Activated T-cell treated with anti-CD3 and anti-CD28 coated beads, Interleukin-2, amount 50 U/mL, for 24 hours (primary cell): ENCODE data around the gene CMTM7.
"Not testable (repeated sequence)": the region's sequence is repeated elsewhere in the genome, so short reads cannot be mapped to it uniquely, and the experiment has no call there.

Source experiments
- DNase-seq: peaks from one replicate; pipeline ENCODE4 v3.0.0-alpha.2; 2020
- H3K27ac Mint-ChIP-seq: 2 replicates; pipeline ENCODE4 v1.8.0; 2020; ENCODE audit warnings: mild to moderate bottlenecking, mixed read lengths
- H3K27me3 Mint-ChIP-seq: 2 replicates; pipeline ENCODE4 v1.8.0; 2020; ENCODE audit warnings: mixed read lengths
- H3K36me3 Mint-ChIP-seq: 2 replicates; pipeline ENCODE4 v1.8.0; 2020; ENCODE audit warnings: low read depth, mixed read lengths
- H3K4me1 Mint-ChIP-seq: 2 replicates; pipeline ENCODE4 v1.8.0; 2020; ENCODE audit warnings: low read depth, mixed read lengths
- H3K4me3 Mint-ChIP-seq: 2 replicates; pipeline ENCODE4 v1.8.0; 2020; ENCODE audit warnings: mild to moderate bottlenecking, moderate library complexity, mixed read lengths
- H3K9me3 Mint-ChIP-seq: 2 replicates; pipeline ENCODE4 v1.8.0; 2020; ENCODE audit warnings: mixed read lengths

CMTM7 gene

DNA sequence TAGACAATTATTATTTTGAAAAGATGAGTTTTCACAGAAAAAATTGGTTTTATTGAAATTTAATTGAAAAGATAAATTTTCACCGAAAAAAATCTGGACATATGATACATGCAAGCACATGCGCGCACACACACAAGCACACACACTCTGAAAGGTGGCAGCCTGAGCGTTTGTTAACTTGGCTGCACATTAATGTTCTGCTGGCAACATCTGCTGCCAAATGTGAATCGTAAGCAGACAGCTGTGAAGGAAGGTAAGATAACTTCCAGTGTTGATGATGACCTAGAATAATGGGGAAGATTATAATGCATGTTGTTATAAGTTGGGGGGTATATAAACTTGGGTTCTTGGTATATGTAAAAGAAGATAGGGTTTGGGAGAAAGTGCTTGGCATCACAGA is 18.4 kb upstream of the CMTM7 start:
- Mint-ChIP-seq H3K27ac (no peak overlapping the region), H3K27me3 (no peaks in the 10 kb centered on the region), H3K36me3 (no peaks in the 10 kb centered on the region), H3K4me3 (no peak overlapping the region), H3K4me1 (peaks cover 34% of the 10 kb centered on the region), H3K9me3 (no peaks in the 10 kb centered on the region)
- DNase-seq, result no peak

DNA sequence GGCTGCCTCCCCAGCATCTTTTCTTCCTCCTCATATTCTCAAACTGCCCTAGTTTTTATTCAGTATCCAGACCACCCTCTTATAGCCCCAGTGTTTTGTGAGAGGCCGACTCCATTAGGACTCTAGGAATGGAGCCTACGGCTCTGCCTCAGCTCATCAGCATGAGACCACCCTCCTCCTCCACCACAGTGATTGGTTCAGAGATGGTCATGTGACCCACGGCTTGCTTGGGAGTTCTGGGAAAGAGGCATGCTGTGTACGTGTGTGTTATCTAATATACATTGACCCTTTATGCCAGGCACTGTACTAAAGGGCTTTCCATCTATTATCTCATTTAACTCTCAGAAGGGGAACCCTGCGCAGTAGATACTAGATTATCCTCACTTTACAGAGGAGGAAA is 17.8 kb upstream of the CMTM7 start:
- DNase-seq, result no peak
- H3K36me3 Mint-ChIP-seq, result no peaks in the 10 kb centered on the region
- no peak overlapping the region for H3K4me3 Mint-ChIP-seq
- no peaks in the 10 kb centered on the region for H3K27me3 Mint-ChIP-seq
- H3K27ac Mint-ChIP-seq, result no peak overlapping the region
- peaks cover 34% of the 10 kb centered on the region for H3K4me1 Mint-ChIP-seq
- no peaks in the 10 kb centered on the region for H3K9me3 Mint-ChIP-seq

DNA sequence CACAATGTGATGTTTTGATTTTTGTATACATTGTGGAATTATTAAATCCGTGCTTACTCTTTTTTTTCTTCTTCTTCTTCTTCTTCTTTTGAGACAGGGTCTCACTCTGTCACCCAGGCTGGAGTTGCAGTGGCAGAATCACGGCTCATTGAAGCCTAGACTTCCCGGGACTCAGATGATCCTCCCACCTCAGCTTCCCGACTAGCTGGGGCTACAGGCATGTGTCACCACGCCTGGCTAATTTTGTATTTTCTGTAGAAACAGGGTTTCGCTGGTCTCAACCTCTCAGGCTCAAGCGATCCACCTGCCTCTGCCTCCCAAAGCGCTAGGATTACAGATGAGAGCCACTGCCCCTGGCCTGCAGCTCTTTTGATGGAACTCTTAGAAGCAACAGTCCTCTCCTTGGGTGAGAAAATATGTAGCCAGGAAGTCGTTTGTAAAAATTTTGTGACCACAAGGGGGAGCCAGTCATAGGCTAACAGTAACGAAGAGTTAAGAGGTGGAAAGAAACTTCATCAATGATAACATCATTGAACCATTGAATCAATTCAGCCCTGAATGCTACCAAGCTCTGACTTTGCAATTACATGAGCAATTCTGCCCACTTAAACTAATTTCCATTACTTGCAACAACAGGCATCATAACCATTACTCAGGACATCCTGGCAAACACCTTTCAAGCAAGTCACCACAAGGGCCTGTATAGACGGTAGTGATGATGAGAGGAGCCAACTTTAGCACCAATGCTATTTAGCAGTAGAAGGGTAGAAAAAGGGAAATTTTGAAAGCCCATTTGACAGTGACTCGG is 16.7 kb upstream of the CMTM7 start:
- H3K4me3 Mint-ChIP-seq, result no peak overlapping the region
- peak overlapping the region; percentile 24 for H3K27ac Mint-ChIP-seq

DNA sequence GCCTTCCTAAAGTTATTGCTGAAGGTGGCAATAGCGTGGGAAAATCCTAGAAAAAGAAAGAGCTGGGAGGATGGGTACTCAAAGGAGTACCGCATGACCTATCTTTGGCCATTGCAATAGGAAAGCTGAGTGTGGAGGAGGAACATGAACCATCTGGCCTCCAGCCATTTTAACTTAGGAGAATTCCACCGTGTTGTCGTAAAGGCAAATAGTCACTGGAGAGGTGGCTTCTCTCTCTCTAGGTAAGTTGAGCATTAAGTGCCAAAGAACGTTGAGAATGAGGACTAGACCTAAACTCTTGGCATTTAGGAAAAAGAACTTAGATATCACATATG is 16.1 kb upstream of the CMTM7 start:
- no peaks in the 10 kb centered on the region for H3K9me3 Mint-ChIP-seq
- no peak for DNase-seq
- no peaks in the 10 kb centered on the region for H3K36me3 Mint-ChIP-seq
- H3K27me3 Mint-ChIP-seq, result no peaks in the 10 kb centered on the region
- no peak overlapping the region for H3K27ac Mint-ChIP-seq
- no peak overlapping the region for H3K4me3 Mint-ChIP-seq
- H3K4me1 Mint-ChIP-seq, result peaks cover 30% of the 10 kb centered on the region

More for the DNA sequence above, 16.7 kb upstream of the CMTM7 start:
- peak; percentile 48 for DNase-seq
- Mint-ChIP-seq H3K27me3 (no peaks in the 10 kb centered on the region), H3K9me3 (no peaks in the 10 kb centered on the region), H3K36me3 (no peaks in the 10 kb centered on the region), H3K4me1 (peaks cover 34% of the 10 kb centered on the region)

DNA sequence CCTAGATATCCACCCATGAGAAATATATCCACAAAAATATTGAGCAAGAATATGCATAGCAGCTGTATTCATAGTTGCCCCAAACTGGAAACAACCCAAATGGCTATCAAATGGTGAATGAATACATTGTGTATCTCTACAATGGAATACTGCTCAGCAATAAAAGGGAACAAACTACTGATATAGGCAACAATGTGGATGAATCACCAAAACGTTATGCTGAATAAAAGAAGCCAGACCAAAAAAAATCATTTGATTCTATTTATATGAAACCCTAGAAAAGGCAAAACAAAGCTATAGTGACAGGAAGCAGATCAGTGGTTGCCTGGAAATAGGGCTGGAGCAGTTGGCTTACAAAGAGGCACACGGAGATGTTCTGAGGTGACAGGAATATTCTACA is 15.5 kb upstream of the CMTM7 start:
- H3K27ac Mint-ChIP-seq, result no peak overlapping the region
- H3K4me1 Mint-ChIP-seq, result peaks cover 26% of the 10 kb centered on the region
- no peak overlapping the region for H3K4me3 Mint-ChIP-seq
- DNase-seq, result no peak
- H3K27me3 Mint-ChIP-seq, result no peaks in the 10 kb centered on the region
- H3K9me3 Mint-ChIP-seq, result no peaks in the 10 kb centered on the region
- no peaks in the 10 kb centered on the region for H3K36me3 Mint-ChIP-seq

DNA sequence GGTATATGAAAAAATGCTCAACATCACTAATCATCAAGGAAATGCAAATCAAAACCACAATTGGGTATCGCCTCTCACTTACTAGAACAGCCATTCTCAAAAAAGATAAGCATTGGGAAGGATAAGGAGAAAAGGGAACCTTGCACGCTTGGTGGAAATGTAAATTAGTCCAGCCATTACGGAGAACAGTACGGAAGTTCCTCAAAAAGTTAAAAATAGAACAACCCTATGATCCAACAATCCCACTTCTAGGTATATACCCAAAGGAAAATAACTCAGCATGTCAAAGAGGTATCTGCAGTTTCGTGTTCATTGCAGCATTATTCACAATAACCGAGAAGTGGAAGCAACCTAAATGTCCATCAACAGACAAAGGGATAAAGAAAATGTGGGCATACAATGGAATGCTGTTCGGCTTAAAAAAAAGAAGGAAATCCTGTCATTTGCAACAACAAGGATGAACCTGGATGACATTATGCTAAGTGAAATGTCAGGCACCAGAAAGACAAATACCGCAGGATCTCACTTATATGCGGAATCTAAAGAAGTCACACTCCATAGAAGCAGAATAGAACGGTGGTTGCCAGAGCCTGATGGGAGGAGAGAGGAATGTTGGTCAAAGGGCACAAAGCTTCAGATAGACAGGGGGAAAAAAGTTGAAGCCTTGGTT is 11.7 kb upstream of the CMTM7 start:
- no peak for DNase-seq
- no peaks in the 10 kb centered on the region for H3K27me3 Mint-ChIP-seq
- no peak overlapping the region for H3K4me3 Mint-ChIP-seq

DNA sequence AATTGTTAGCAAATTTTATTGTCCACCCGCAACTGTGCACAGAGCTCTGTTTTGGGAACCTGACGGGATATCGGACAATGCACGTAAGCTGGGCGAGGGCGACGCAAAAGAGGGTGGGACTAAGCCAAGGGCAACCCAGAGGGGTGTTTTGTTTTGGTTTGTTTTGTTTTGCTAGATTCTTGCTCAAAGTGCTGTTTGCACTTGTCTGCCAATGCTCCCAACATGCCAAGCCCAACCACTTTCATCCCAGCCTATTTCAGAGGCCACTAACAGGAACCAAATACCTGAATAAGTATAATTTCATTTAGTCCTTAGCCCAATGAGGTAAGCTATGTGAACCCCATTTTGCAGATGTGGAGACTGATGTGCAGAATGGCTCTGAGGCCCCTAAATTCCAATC is 9.7 kb upstream of the CMTM7 start:
- Mint-ChIP-seq H3K36me3 (no peaks in the 10 kb centered on the region), H3K9me3 (no peaks in the 10 kb centered on the region), H3K4me3 (no peak overlapping the region), H3K27ac (no peak overlapping the region), H3K27me3 (no peaks in the 10 kb centered on the region), H3K4me1 (no peaks in the 10 kb centered on the region)
- DNase-seq, result no peak

More for the DNA sequence above, 11.7 kb upstream of the CMTM7 start:
- no peak overlapping the region for H3K27ac Mint-ChIP-seq
- no peaks in the 10 kb centered on the region for H3K36me3 Mint-ChIP-seq
- H3K9me3 Mint-ChIP-seq, result no peaks in the 10 kb centered on the region
- peaks cover 6% of the 10 kb centered on the region for H3K4me1 Mint-ChIP-seq

DNA sequence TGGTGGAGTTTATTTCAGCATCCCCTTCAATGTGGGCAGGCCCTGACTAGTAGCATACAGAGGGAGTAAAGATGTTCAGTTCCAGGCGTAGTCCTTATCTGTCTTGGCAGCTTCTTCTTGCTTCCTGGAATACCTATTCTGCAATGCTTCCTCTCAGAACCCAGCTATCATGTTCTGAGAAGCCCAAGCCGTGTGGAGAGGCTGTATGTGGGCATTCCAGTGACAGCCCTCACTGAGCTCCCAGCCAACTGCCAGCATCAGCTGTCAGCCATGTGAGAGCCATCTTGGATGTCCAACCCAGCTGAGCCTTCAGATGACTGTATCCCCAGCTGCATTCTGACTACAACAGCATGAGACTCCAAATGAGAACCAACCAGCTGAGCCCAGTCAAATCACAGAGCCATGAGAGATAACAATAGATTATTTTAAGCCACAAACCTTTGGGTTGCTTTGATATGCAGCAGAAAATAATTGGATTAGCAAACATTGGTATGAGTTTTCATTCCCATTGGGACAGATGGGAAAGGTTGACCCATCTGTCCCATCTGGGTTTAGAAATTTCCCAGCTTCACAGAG is 8.4 kb upstream of the CMTM7 start:
- no peaks in the 10 kb centered on the region for H3K36me3 Mint-ChIP-seq

DNA sequence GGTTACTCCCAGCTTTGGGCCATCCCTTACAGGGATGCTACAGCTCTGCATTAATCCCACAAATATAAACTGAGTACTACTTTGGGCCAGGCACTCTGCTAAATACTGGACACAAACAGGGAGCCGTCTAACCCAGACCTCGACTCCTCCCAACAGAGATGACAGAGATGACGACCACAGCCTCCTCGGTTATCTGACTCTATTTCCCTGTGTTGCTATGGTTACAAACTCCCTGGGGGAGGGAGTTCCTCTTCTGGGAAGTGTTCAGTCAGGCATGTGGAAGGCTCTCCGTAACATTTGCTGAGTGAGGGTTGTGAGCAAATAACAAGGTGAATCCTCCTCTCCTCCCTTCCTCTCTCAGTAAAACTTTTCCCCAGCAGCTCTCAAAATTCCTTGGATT is 6.7 kb upstream of the CMTM7 start:
- no peak for DNase-seq
- H3K4me3 Mint-ChIP-seq, result no peak overlapping the region
- peaks cover 15% of the 10 kb centered on the region for H3K4me1 Mint-ChIP-seq
- H3K36me3 Mint-ChIP-seq, result no peaks in the 10 kb centered on the region
- H3K27me3 Mint-ChIP-seq, result no peaks in the 10 kb centered on the region
- H3K27ac Mint-ChIP-seq, result no peak overlapping the region
- no peaks in the 10 kb centered on the region for H3K9me3 Mint-ChIP-seq

More for the DNA sequence above, 8.4 kb upstream of the CMTM7 start:
- H3K27ac Mint-ChIP-seq, result no peak overlapping the region
- H3K4me1 Mint-ChIP-seq, result no peaks in the 10 kb centered on the region
- no peaks in the 10 kb centered on the region for H3K27me3 Mint-ChIP-seq
- DNase-seq, result no peak
- no peaks in the 10 kb centered on the region for H3K9me3 Mint-ChIP-seq
- no peak overlapping the region for H3K4me3 Mint-ChIP-seq

DNA sequence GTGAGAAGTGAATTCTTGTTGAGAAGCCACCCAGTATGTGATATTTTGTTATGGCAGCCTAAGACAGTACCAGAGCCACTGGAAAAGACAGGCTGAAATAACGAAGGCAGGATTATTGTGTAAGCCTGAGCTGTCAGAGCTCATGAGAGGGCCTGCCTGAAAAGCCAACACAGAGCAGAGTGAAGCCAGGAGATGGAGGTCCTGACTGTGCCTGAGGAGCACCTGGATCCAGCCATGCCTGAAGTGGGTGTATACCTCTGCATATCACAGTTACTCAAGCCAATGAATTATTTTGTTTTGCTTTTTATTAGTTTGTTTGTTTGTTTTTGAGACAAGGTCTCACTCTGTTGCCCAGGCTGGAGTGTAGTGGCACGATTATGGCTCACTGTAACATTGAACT is 4.1 kb upstream of the CMTM7 start:
- Mint-ChIP-seq H3K4me1 (peaks cover 30% of the 10 kb centered on the region), H3K27ac (no peak overlapping the region), H3K4me3 (no peak overlapping the region), H3K27me3 (no peaks in the 10 kb centered on the region), H3K36me3 (peaks cover 10% of the 10 kb centered on the region), H3K9me3 (no peaks in the 10 kb centered on the region)
- DNase-seq, result no peak

DNA sequence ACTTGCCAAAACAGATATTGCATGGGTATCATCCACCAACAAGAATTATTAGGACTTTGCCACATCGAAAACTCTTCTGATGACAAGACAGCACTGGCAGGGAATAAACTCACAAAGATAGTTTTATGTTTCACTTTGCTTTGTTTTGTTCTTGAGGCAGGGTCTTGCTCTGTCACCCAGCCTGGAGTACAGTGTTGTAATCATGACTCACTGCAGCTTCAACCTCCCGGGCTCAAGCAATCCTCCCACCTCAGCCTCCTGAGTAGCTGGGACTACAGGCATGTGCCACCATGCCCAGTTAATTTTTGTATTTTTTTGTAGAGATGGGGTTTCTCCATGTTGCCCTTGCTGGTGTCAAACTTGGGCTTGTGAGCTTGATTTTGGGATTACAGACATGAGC is 2.1 kb upstream of the CMTM7 start:
- H3K27me3 Mint-ChIP-seq, DNase-seq: not testable (repeated sequence)
- peak overlapping the region; percentile 71 for H3K27ac Mint-ChIP-seq

DNA sequence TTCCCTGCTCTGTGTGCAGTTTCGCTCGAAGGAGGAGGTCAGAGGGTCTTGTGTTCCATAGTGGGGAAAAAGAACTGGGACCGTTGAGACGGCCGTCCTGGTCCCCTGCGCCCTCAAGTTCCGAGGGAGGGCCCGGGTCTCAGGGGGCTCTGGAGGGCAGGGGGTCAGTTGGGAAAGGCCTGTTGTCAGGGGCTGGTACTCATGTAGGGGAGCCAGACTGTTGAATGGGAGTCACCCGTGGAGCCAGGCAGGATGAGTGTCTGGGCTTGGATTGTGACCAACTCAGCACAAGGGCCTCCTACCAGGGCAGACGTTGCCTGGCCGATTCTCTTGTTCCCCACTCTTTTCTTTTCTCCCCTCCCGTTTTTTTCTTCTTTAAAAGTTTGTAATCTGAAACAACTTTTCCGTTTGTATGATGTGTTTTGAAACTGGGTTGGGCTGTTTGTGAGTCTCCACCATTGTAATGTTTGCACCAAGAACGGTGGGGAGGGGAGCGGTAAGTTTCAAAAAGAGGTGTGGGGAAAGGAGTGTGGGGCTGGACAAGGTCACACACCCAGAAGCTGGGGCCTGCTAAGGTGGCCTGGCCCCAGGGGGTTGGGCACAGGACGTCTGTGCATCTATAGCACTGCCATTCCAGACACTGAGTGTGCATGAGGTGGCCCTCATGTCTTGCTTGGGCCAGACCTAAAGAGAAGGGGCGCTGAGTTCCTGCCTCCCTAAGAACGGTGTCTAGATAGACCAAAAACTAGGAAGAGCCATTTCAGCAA is 1.1 kb downstream of the CMTM7 start:
- Mint-ChIP-seq H3K27ac (peak overlapping the region; percentile 98), H3K4me1 (peaks cover 71% of the 10 kb centered on the region), H3K9me3 (no peaks in the 10 kb centered on the region), H3K36me3 (peaks cover 27% of the 10 kb centered on the region), H3K4me3 (peak overlapping the region; percentile 97), H3K27me3 (no peaks in the 10 kb centered on the region)
- peak; percentile 67 for DNase-seq

More for the DNA sequence above, 2.1 kb upstream of the CMTM7 start:
- not testable (repeated sequence) for H3K9me3 Mint-ChIP-seq
- peaks cover 51% of the 10 kb centered on the region for H3K4me1 Mint-ChIP-seq
- H3K36me3 Mint-ChIP-seq, result peaks cover 19% of the 10 kb centered on the region
- peak overlapping the region; percentile 42 for H3K4me3 Mint-ChIP-seq

DNA sequence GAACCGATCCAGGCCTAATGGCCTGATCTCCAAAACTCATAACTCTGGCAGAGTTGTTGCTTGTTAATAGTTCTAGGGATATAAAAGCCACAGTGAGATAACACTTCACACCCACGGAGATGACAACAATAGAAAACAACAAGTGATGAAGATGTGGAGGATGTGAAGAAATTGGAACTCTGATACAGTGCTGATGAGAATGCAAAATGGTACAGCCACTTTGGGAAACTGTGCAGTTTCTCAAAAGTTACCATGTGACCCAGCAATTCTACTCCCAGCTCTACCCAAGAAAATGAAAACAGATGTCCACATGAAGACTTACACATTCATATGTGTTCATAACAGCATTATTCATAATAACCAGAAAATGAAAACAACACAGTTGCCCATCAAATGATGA is 3.8 kb downstream of the CMTM7 start:
- peak overlapping the region; percentile 79 for H3K27ac Mint-ChIP-seq
- H3K36me3 Mint-ChIP-seq, result peaks cover 27% of the 10 kb centered on the region
- H3K4me1 Mint-ChIP-seq, result peaks cover 73% of the 10 kb centered on the region
- no peaks in the 10 kb centered on the region for H3K27me3 Mint-ChIP-seq
- no peaks in the 10 kb centered on the region for H3K9me3 Mint-ChIP-seq
- DNase-seq, result no peak
- no peak overlapping the region for H3K4me3 Mint-ChIP-seq

DNA sequence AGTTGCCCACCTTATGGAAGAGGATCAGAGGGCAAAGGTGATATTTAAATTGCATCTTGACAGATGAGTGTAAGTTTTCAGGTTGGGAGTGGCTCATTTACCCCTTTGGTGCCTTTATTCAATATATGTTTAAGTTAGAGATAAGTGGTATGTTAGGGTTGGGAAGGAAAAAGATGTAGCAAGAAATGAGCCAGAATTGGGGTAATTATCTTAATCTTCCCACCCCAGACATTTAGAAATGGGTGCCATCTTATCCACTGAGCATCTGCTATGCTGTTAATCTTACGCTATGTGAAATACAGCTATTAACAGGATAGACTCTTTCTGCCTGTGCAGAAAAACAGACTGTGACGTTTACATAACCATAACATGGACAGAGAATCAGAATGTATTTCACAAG is 6.3 kb downstream of the CMTM7 start:
- no peak for DNase-seq
- Mint-ChIP-seq H3K27ac (no peak overlapping the region), H3K9me3 (no peaks in the 10 kb centered on the region)

More for the DNA sequence above, 6.3 kb downstream of the CMTM7 start:
- H3K4me3 Mint-ChIP-seq, result no peak overlapping the region
- H3K4me1 Mint-ChIP-seq, result peaks cover 77% of the 10 kb centered on the region
- peaks cover 15% of the 10 kb centered on the region for H3K36me3 Mint-ChIP-seq
- H3K27me3 Mint-ChIP-seq, result no peaks in the 10 kb centered on the region
